Aorta (tissue), 5 donors: Measurements from ENCODE around the gene PLEKHH3. TPM values are rescaled to one million over a fixed set of nuclear protein-coding genes. Genes with fewer than 3 reads are reported as not detected.

ENCODE experiments used
- ATAC-seq: fragments of 200-7000 bp; cut with Tn5 transposase; one replicate; pipeline ENCODE4 v1.9.1; 2022; ENCODE audit warnings: moderate library complexity; ENCODE audit not compliant: low FRiP score
- DNase-seq, 2 donors: peaks; one replicate each; pipeline ENCODE4 v3.0.0-alpha.2; 2020
- H3K27ac ChIP-seq, 2 donors: one replicate each; pipeline ENCODE4 v1.5.1; 2013; ENCODE audit warnings: low read length in 2 of 2, mild to moderate bottlenecking in 2 of 2, moderate library complexity in 2 of 2, control low read depth in 1 of 2, inconsistent platforms in 1 of 2, low read depth in 1 of 2
- H3K27me3 ChIP-seq, 2 donors: one replicate each; pipeline ENCODE4 v1.6.1; 2013; ENCODE audit warnings: control low read depth in 1 of 2, low read length in 1 of 2, mild to moderate bottlenecking in 1 of 2, moderate library complexity in 1 of 2; ENCODE audit not compliant: insufficient read depth in 2 of 2, control insufficient read depth in 1 of 2
- H3K36me3 ChIP-seq, 2 donors: one replicate each; pipeline ENCODE4 v1.6.1; 2013; ENCODE audit warnings: control low read depth in 1 of 2, low read length in 1 of 2, mild to moderate bottlenecking in 1 of 2; ENCODE audit not compliant: insufficient read depth in 2 of 2, control insufficient read depth in 1 of 2
- H3K4me1 ChIP-seq, 2 donors: one replicate each; pipeline ENCODE4 v1.6.1; 2013; ENCODE audit warnings: low read length in 2 of 2, control low read depth in 1 of 2, mild to moderate bottlenecking in 1 of 2, moderate library complexity in 1 of 2; ENCODE audit not compliant: insufficient read depth in 2 of 2, control insufficient read depth in 1 of 2
- H3K4me3 ChIP-seq, 2 donors: one replicate each; pipeline ENCODE4 v1.5.1; 2013; ENCODE audit warnings: low read length in 2 of 2, control low read depth in 1 of 2, mild to moderate bottlenecking in 1 of 2
- H3K9me3 ChIP-seq: one replicate; pipeline ENCODE4 v1.6.1; 2013; ENCODE audit warnings: mild to moderate bottlenecking, low read length; ENCODE audit not compliant: control insufficient read depth
- WGBS, 2 donors: extraction: QIAGEN DNeasy Blood & Tissue Kit; methylation state at CpG; one replicate each; pipeline ENCODE4 v1.1.7; 2013; 5-methylcytosine and 5-hydroxymethylcytosine counted together
- intact Hi-C, 2 donors: fragments of 100-400 bp; cut with DNase I; formaldehyde crosslinking; loops; one replicate each; pipeline versions ENCODE4 v1.14.2 to v1.15.0; 2022
- microRNA-seq, 2 donors: library from miRNA; unstranded; fragments of <30 nt; microRNA quantifications; one replicate each; pipeline ENCODE4 v1.2.0, GENCODE V29; 2020
- polyA plus RNA-seq, 2 donors: library from polyadenylated mRNA; stranded (reverse); fragments of 200-250 nt; gene quantifications; one replicate each; pipeline ENCODE4 v1.2.3, GENCODE V29; 2013
- total RNA-seq, 2 donors: library from RNA; stranded (reverse); fragmentation: NEBNext Ultra II Directional; extraction: Animal tissue kit (Norgen Biotek cat#: 25700); gene quantifications; one replicate each; pipeline ENCODE4 v1.2.1, GENCODE V29; 2021
- donor health status: healthy with polysubstance abuse.
- donor health status: Bipolar disorder and iron deficiency.
- donor health status: DM: no; HTN: no; CAD: no.
- donor health status: DM: no; HTN: no; CAD: no.
- donor health status: DM: yes; HTN: yes; CAD: no.

Gene PLEKHH3
- total and polyA plus RNA-seq, 4 donors, result 10.0 to 59.3 (median 37.2) TPM

GRCh38 chr17:42617956-42618431 lies 58.8 kb downstream of the PLEKHH3 start:
- Histone ChIP-seq H3K4me3 (no peak overlapping the region), H3K9me3 (no peaks in the 10 kb centered on the region), H3K4me1 (no peaks in the 10 kb centered on the region), H3K27me3 (no peaks in the 10 kb centered on the region), H3K36me3 (no peaks in the 10 kb centered on the region), H3K27ac (no peak overlapping the region)
- intact Hi-C loops, result no loop called here
- WGBS, 2 donors, result 43% methylated on average over 4 of the region's 4 CpGs
- peak; percentile 11 for ATAC-seq
- DNase-seq, result no peak

Small RNA genes within 50 kb of the gene (microRNA-seq; reads per million reads assigned to microRNA genes)
- 0 to 1.2 reads per million in 2 donors for gene MIR6780A

Other genes starting within 250 kb of the PLEKHH3 start
- 100 to 1,000 TPM in 1 of 2 donors, 10 to 100 TPM in 1; 96.2 to 111 TPM for gene ATP6V0A1, start 218.1 kb downstream of the PLEKHH3 start, total RNA-seq
- gene ATP6V0A1, start 218.1 kb downstream of the PLEKHH3 start, polyA plus RNA-seq, result 10 to 100 TPM; 13.4 to 47.5 TPM
- 10 to 100 TPM; 38.8 to 41.9 TPM for gene NAGLU, start 140.8 kb downstream of the PLEKHH3 start, total RNA-seq
- gene NAGLU, start 140.8 kb downstream of the PLEKHH3 start, polyA plus RNA-seq, result 10 to 100 TPM; 22.3 to 75.0 TPM
- gene HSD17B1, start 124.1 kb downstream of the PLEKHH3 start, total RNA-seq, result 1 to 10 TPM in 1 of 2 donors, under 1 TPM in 1; 0.62 to 1.3 TPM
- 1 to 10 TPM in 1 of 2 donors, under 1 TPM in 1; 0.50 to 7.6 TPM for gene HSD17B1, start 124.1 kb downstream of the PLEKHH3 start, polyA plus RNA-seq
- 10 to 100 TPM; 34.0 to 43.2 TPM for gene COASY, start 114.8 kb downstream of the PLEKHH3 start, total RNA-seq
- 10 to 100 TPM; 23.0 to 89.5 TPM for gene COASY, start 114.8 kb downstream of the PLEKHH3 start, polyA plus RNA-seq
- 10 to 100 TPM; 31.9 to 34.2 TPM for gene MLX, start 109.9 kb downstream of the PLEKHH3 start, total RNA-seq
- 10 to 100 TPM; 33.8 to 38.6 TPM for gene MLX, start 109.9 kb downstream of the PLEKHH3 start, polyA plus RNA-seq
- gene PSMC3IP, start 99.3 kb downstream of the PLEKHH3 start, total RNA-seq, result 1 to 10 TPM; 3.9 to 5.2 TPM
- gene PSMC3IP, start 99.3 kb downstream of the PLEKHH3 start, polyA plus RNA-seq, result 10 to 100 TPM in 1 of 2 donors, 1 to 10 TPM in 1; 3.8 to 14.4 TPM
- gene RETREG3, start 67.6 kb downstream of the PLEKHH3 start, total RNA-seq, result 10 to 100 TPM; 42.9 to 54.1 TPM
- 10 to 100 TPM; 11.5 to 27.6 TPM for gene RETREG3, start 67.6 kb downstream of the PLEKHH3 start, polyA plus RNA-seq
- 10 to 100 TPM; 21.5 to 24.9 TPM for gene TUBG1, start 67.3 kb downstream of the PLEKHH3 start, total RNA-seq
- 10 to 100 TPM; 15.7 to 19.5 TPM for gene TUBG1, start 67.3 kb downstream of the PLEKHH3 start, polyA plus RNA-seq
- gene TUBG2, start 17.7 kb downstream of the PLEKHH3 start, total RNA-seq, result 10 to 100 TPM; 23.4 to 42.6 TPM
- 10 to 100 TPM; 23.9 to 72.2 TPM for gene TUBG2, start 17.7 kb downstream of the PLEKHH3 start, polyA plus RNA-seq
- gene CCR10, start 4.8 kb upstream of the PLEKHH3 start, total RNA-seq, result 1 to 10 TPM; 2.5 to 3.4 TPM
- 1 to 10 TPM in 1 of 2 donors, under 1 TPM in 1; 0.50 to 3.7 TPM for gene CCR10, start 4.8 kb upstream of the PLEKHH3 start, polyA plus RNA-seq
- gene CNTNAP1, start 5.5 kb upstream of the PLEKHH3 start, total RNA-seq, result 10 to 100 TPM in 1 of 2 donors, 1 to 10 TPM in 1; 7.6 to 25.8 TPM
- gene CNTNAP1, start 5.5 kb upstream of the PLEKHH3 start, polyA plus RNA-seq, result 10 to 100 TPM in 1 of 2 donors, 1 to 10 TPM in 1; 1.0 to 11.5 TPM
- gene EZH1, start 68.0 kb upstream of the PLEKHH3 start, total RNA-seq, result 10 to 100 TPM; 62.5 to 72.4 TPM
- 10 to 100 TPM; 22.4 to 41.7 TPM for gene EZH1, start 68.0 kb upstream of the PLEKHH3 start, polyA plus RNA-seq
- 10 to 100 TPM; 27.1 to 77.7 TPM for gene RAMP2, start 84.2 kb upstream of the PLEKHH3 start, total RNA-seq
- 10 to 100 TPM in 1 of 2 donors, 1 to 10 TPM in 1; 8.1 to 14.5 TPM for gene RAMP2, start 84.2 kb upstream of the PLEKHH3 start, polyA plus RNA-seq
- 10 to 100 TPM; 31.2 to 33.8 TPM for gene VPS25, start 96.5 kb upstream of the PLEKHH3 start, total RNA-seq
- 10 to 100 TPM; 45.5 to 46.8 TPM for gene VPS25, start 96.5 kb upstream of the PLEKHH3 start, polyA plus RNA-seq
- under 1 TPM; 0.19 to 0.24 TPM for gene WNK4, start 103.6 kb upstream of the PLEKHH3 start, total RNA-seq
- gene WNK4, start 103.6 kb upstream of the PLEKHH3 start, polyA plus RNA-seq, result 1 to 10 TPM in 1 of 2 donors, not detected in 1; 1.1 TPM
- gene COA3, start 121.7 kb upstream of the PLEKHH3 start, total RNA-seq, result 10 to 100 TPM; 31.7 to 34.8 TPM
- gene COA3, start 121.7 kb upstream of the PLEKHH3 start, polyA plus RNA-seq, result 100 to 1,000 TPM in 1 of 2 donors, 10 to 100 TPM in 1; 75.9 to 117 TPM
- gene CNTD1, start 121.9 kb upstream of the PLEKHH3 start, total RNA-seq, result under 1 TPM in 1 of 2 donors, not detected in 1; 0.81 TPM
- 1 to 10 TPM in 1 of 2 donors, under 1 TPM in 1; 0.33 to 2.1 TPM for gene CNTD1, start 121.9 kb upstream of the PLEKHH3 start, polyA plus RNA-seq
- 10 to 100 TPM; 66.9 to 76.9 TPM for gene BECN1, start 147.3 kb upstream of the PLEKHH3 start, total RNA-seq
- gene BECN1, start 147.3 kb upstream of the PLEKHH3 start, polyA plus RNA-seq, result 100 to 1,000 TPM in 1 of 2 donors, 10 to 100 TPM in 1; 67.8 to 105 TPM
- gene PSME3, start 156.4 kb upstream of the PLEKHH3 start, total RNA-seq, result 10 to 100 TPM; 57.7 to 69.8 TPM
- 10 to 100 TPM; 41.1 to 58.6 TPM for gene PSME3, start 156.4 kb upstream of the PLEKHH3 start, polyA plus RNA-seq
- 1 to 10 TPM; 1.8 to 2.6 TPM for gene AOC2, start 167.6 kb upstream of the PLEKHH3 start, total RNA-seq
- under 1 TPM; 0.25 to 0.38 TPM for gene AOC2, start 167.6 kb upstream of the PLEKHH3 start, polyA plus RNA-seq
- 100 to 1,000 TPM; 270 to 344 TPM for gene AOC3, start 174.2 kb upstream of the PLEKHH3 start, total RNA-seq
- gene AOC3, start 174.2 kb upstream of the PLEKHH3 start, polyA plus RNA-seq, result 100 to 1,000 TPM in 1 of 2 donors, 10 to 100 TPM in 1; 82.1 to 107 TPM
- gene G6PC1, start 223.8 kb upstream of the PLEKHH3 start, total RNA-seq, result not detected
- gene G6PC1, start 223.8 kb upstream of the PLEKHH3 start, polyA plus RNA-seq, result 1 to 10 TPM in 1 of 2 donors, not detected in 1; 3.0 TPM